PC-9 (cell line): ENCODE data around the gene TMEM120B. TPM values are rescaled to one million over a fixed set of nuclear protein-coding genes. Genes with fewer than 3 reads are reported as not detected.

Source experiments
- BruUV-seq: library from RNA; stranded (reverse); fragments of 400-500 nt; replicated peaks from 2 replicates; lab custom pipeline; 2021; lab: Mats Ljungman, UMichigan
- CTCF ChIA-PET: fragments of 300-600 bp; sonication (Branson Sonifier 250); formaldehyde crosslinking; loops from one replicate; lab custom pipeline; 2022; ENCODE audit warnings: antibody characterized with exemption; lab: Charles Lee
- POLR2A ChIA-PET: fragments of 300-600 bp; sonication (Branson Sonifier 250); formaldehyde crosslinking; loops from one replicate; lab custom pipeline; 2022; ENCODE audit warnings: antibody characterized with exemption; ENCODE audit not compliant: unreplicated experiment; lab: Charles Lee
- DNase-seq, 2 experiments: peaks; one replicate each; pipeline versions ENCODE4 v3.0.0 to v3.0.0-alpha.2; 2015 to 2022; ENCODE audit warnings: mixed read lengths in 1 of 2
- H2AFZ ChIP-seq: fragments of 200-600 bp; sonication (generic); 2 replicates; pipeline ENCODE4 v1.8.1; 2017; ENCODE audit warnings: antibody characterized with exemption
- H3F3A ChIP-seq: fragments of 200-600 bp; sonication (generic); 2 replicates; pipeline ENCODE4 v1.8.1; 2017; ENCODE audit warnings: antibody characterized with exemption, mild to moderate bottlenecking, low read depth; ENCODE audit not compliant: insufficient read depth
- H3K27ac ChIP-seq: fragments of 200-600 bp; sonication (generic); 2 replicates; pipeline ENCODE4 v1.6.1; 2016; ENCODE audit warnings: mixed run types
- H3K27me3 ChIP-seq: fragments of 200-600 bp; sonication (generic); 2 replicates; pipeline ENCODE4 v1.6.1; 2016; ENCODE audit warnings: low read depth, mixed run types; ENCODE audit not compliant: insufficient read depth
- H3K36me3 ChIP-seq: fragments of 200-600 bp; sonication (generic); 2 replicates; pipeline ENCODE4 v1.6.1; 2016; ENCODE audit warnings: low read depth, mixed run types
- H3K4me1 ChIP-seq: fragments of 200-600 bp; sonication (generic); replicated peaks from 2 replicates; pipeline ENCODE4 v1.6.1; 2016; ENCODE audit warnings: mixed run types; ENCODE audit not compliant: insufficient read depth
- H3K4me2 ChIP-seq: fragments of 200-600 bp; sonication (generic); 2 replicates; pipeline ENCODE4 v1.6.1; 2017; ENCODE audit warnings: mixed run types
- H3K4me3 ChIP-seq: fragments of 200-600 bp; sonication (generic); 2 replicates; pipeline ENCODE4 v1.6.1; 2016; ENCODE audit warnings: mixed run types
- H3K79me2 ChIP-seq: fragments of 200-600 bp; sonication (generic); 2 replicates; pipeline ENCODE4 v1.6.1; 2017; ENCODE audit warnings: low read depth, mixed run types
- H3K9me2 ChIP-seq: fragments of 200-600 bp; sonication (generic); 2 replicates; pipeline ENCODE4 v1.8.1; 2017; ENCODE audit warnings: mild to moderate bottlenecking; ENCODE audit not compliant: insufficient read depth
- H3K9me3 ChIP-seq: fragments of 200-600 bp; sonication (generic); 2 replicates; pipeline ENCODE4 v1.8.1; 2016; ENCODE audit warnings: low read depth; ENCODE audit not compliant: insufficient read depth
- H4K20me1 ChIP-seq: fragments of 200-600 bp; sonication (generic); 2 replicates; pipeline ENCODE4 v1.8.1; 2017; ENCODE audit not compliant: insufficient read depth
- CTCF ChIP-seq: fragments of 200-600 bp; sonication (generic); conservative IDR thresholded peaks from 2 replicates; pipeline ENCODE4 v1.6.1; 2017; ENCODE audit warnings: mixed run types, antibody characterized with exemption, mild to moderate bottlenecking, moderate library complexity
- EZH2 ChIP-seq: fragments of 200-600 bp; sonication (generic); IDR thresholded peaks from 2 replicates; pipeline ENCODE4 v1.8.0; 2017; ENCODE audit warnings: antibody characterized with exemption, low read depth
- intact Hi-C: fragments of 100-400 bp; cut with micrococcal nuclease; formaldehyde crosslinking; loops from one replicate; pipeline ENCODE4 v1.10.0; 2022; ENCODE audit not compliant: unreplicated experiment
- total RNA-seq: library from RNA; stranded (reverse); gene quantifications from 2 replicates; pipeline ENCODE4 v1.2.3, GENCODE V29; 2021

Gene TMEM120B
- total RNA-seq, 1 experiment from 2014 or later, result 12.4 TPM

GRCh38 chr12:121801595-121802484 is 89.3 kb downstream of the TMEM120B start:
- no TSS peak for BruUV-seq
- no peaks in the 10 kb centered on the region; the same call in 1 of the 2 replicates for H4K20me1 ChIP-seq
- peak overlapping the region; percentile 100 for H3K27ac ChIP-seq
- H3K79me2 ChIP-seq, result peaks cover 63% of the 10 kb centered on the region
- POLR2A ChIA-PET, result interaction anchor here (0.6 to 0.8 kb wide), 3 partner anchors 21 to 115 kb away, joined by 3 to 10 read pairs (median 4); no protein-coding TSS in a partner anchor
- no peak overlapping the region for H2AFZ ChIP-seq
- no peak for DNase-seq
- no peaks in the 10 kb centered on the region for H3K9me3 ChIP-seq
- H3F3A ChIP-seq, result peaks cover 54% of the 10 kb centered on the region
- H3K36me3 ChIP-seq, result no peaks in the 10 kb centered on the region
- intact Hi-C loops, result no loop called here
- H3K4me2 ChIP-seq, result peak overlapping the region; percentile 100
- H3K4me1 ChIP-seq, result peaks cover 37% of the 10 kb centered on the region
- CTCF ChIA-PET, result no interaction called here
- no peaks in the 10 kb centered on the region for H3K9me2 ChIP-seq
- no peaks in the 10 kb centered on the region for H3K27me3 ChIP-seq
- peak overlapping the region; percentile 83 for H3K4me3 ChIP-seq
- TF ChIP-seq EZH2, result no peak
- TF ChIP-seq CTCF, result no peak

GRCh38 chr12:121802485-121802842 is 89.9 kb downstream of the TMEM120B start:
- H2AFZ ChIP-seq, result no peak overlapping the region
- peak overlapping the region; percentile 83 for H3K4me3 ChIP-seq
- H3K4me2 ChIP-seq, result peak overlapping the region; percentile 100
- TSS peak; percentile 69 for BruUV-seq
- H4K20me1 ChIP-seq, result no peaks in the 10 kb centered on the region; the same call in 1 of the 2 replicates
- no peaks in the 10 kb centered on the region for H3K36me3 ChIP-seq
- H3K79me2 ChIP-seq, result peaks cover 68% of the 10 kb centered on the region
- ChIA-PET CTCF (interaction anchor here (1.0 kb wide), 1 partner anchor 10 kb away, joined by 4 read pairs; no protein-coding TSS in a partner anchor), POLR2A (interaction anchor here (0.6 to 1.3 kb wide), 7 partner anchors 9 to 490 kb away, joined by 3 to 10 read pairs (median 4); partner anchors contain the start of genes PSMD9 and RHOF)
- no peak for TF ChIP-seq CTCF
- no peak for TF ChIP-seq EZH2
- H3K27ac ChIP-seq, result peak overlapping the region; percentile 100
- H3K9me2 ChIP-seq, result no peaks in the 10 kb centered on the region
- intact Hi-C loops, result no loop called here
- DNase-seq, result no peak
- no peaks in the 10 kb centered on the region for H3K27me3 ChIP-seq
- no peaks in the 10 kb centered on the region for H3K9me3 ChIP-seq
- H3F3A ChIP-seq, result peaks cover 53% of the 10 kb centered on the region
- H3K4me1 ChIP-seq, result peaks cover 37% of the 10 kb centered on the region

GRCh38 chr12:121802843-121803698 is 90.5 kb downstream of the TMEM120B start:
- Histone ChIP-seq H3K36me3 (no peaks in the 10 kb centered on the region), H3K9me3 (no peaks in the 10 kb centered on the region), H3K4me3 (peak overlapping the region; percentile 83), H3K4me1 (peaks cover 31% of the 10 kb centered on the region), H3K79me2 (peaks cover 67% of the 10 kb centered on the region), H3K9me2 (no peaks in the 10 kb centered on the region), H3K27ac (peak overlapping the region; percentile 100), H3K4me2 (peak overlapping the region; percentile 100), H4K20me1 (no peaks in the 10 kb centered on the region; the same call in 1 of the 2 replicates), H2AFZ (peak overlapping the region; percentile 68), H3K27me3 (no peaks in the 10 kb centered on the region), H3F3A (peaks cover 47% of the 10 kb centered on the region)
- ChIA-PET POLR2A (interaction anchor here (0.6 to 1.3 kb wide), 12 partner anchors 9 to 636 kb away, joined by 3 to 12 read pairs (median 4); partner anchors contain the start of genes PSMD9, RHOF and TMEM120B), CTCF (interaction anchor here (0.6 to 1.0 kb wide), 2 partner anchors 9 to 1764 kb away, joined by 4 to 6 read pairs; no protein-coding TSS in a partner anchor)
- TF ChIP-seq EZH2 (no peak), CTCF (no peak)
- peak; percentile 88 to 92 for DNase-seq
- BruUV-seq, result TSS peak; percentile 14
- intact Hi-C loops, result no loop called here
